IMR-90 (cell line): ENCODE measurements around the gene HFM1. TPM values are rescaled to one million over a fixed set of nuclear protein-coding genes. Genes with fewer than 3 reads are reported as not detected.

Experiments used
- ATAC-seq: fragments of 200-7000 bp; cut with Tn5 transposase; 2 replicates; pipeline ENCODE4 v1.9.1; 2020; ENCODE audit warnings: low read depth, mild to moderate bottlenecking, moderate library complexity
- BruUV-seq: library from RNA; stranded (reverse); fragments of 400-500 nt; replicated peaks from 2 replicates; lab custom pipeline; 2021; lab: Mats Ljungman, UMichigan
- CTCF ChIA-PET: fragments of 300-600 bp; formaldehyde crosslinking; extraction: SDS; loops from one replicate; lab custom pipeline; 2021; ENCODE audit warnings: antibody characterized with exemption; lab: Yijun Ruan, JAX
- POLR2A ChIA-PET: fragments of 300-600 bp; sonication (Branson Sonifier 250); formaldehyde crosslinking; loops from one replicate; lab custom pipeline; 2022; ENCODE audit warnings: antibody characterized with exemption; ENCODE audit not compliant: unreplicated experiment; lab: Charles Lee
- DNase-seq: peaks from one replicate; pipeline ENCODE4 v3.0.0; 2013
- H2AFZ ChIP-seq: replicated peaks from 2 replicates; pipeline ENCODE3; 2013; ENCODE audit warnings: low read length, mild to moderate bottlenecking; ENCODE audit not compliant: poor library complexity
- H2AK5ac ChIP-seq: 2 replicates; pipeline ENCODE4 v1.6.1; 2013; ENCODE audit warnings: low read depth, low read length, inconsistent platforms
- H2AK9ac ChIP-seq: replicated peaks from 2 replicates; pipeline ENCODE3; 2013; ENCODE audit warnings: mild to moderate bottlenecking, low read depth, low read length, moderate library complexity; ENCODE audit not compliant: poor library complexity
- H2BK120ac ChIP-seq: 2 replicates; pipeline ENCODE4 v1.6.1; 2013; ENCODE audit warnings: low read depth, low read length, inconsistent platforms
- H2BK15ac ChIP-seq: 3 replicates; pipeline ENCODE4 v1.6.1; 2013; ENCODE audit warnings: low read depth, low read length, inconsistent platforms
- H2BK20ac ChIP-seq: 2 replicates; pipeline ENCODE4 v1.6.1; 2013; ENCODE audit warnings: low read depth, mild to moderate bottlenecking, inconsistent platforms, low read length, moderate library complexity
- H2BK5ac ChIP-seq: 2 replicates; pipeline ENCODE4 v1.6.1; 2013; ENCODE audit warnings: mild to moderate bottlenecking, low read depth, low read length, inconsistent platforms; ENCODE audit not compliant: poor library complexity, severe bottlenecking
- H3K14ac ChIP-seq: replicated peaks from 2 replicates; pipeline ENCODE4 v1.6.1; 2013; ENCODE audit warnings: low read depth, low read length, inconsistent platforms
- H3K18ac ChIP-seq: 2 replicates; pipeline ENCODE4 v1.6.1; 2013; ENCODE audit warnings: low read depth, low read length, control low read depth
- H3K23ac ChIP-seq: 2 replicates; pipeline ENCODE4 v1.6.1; 2013; ENCODE audit warnings: low read depth, low read length, inconsistent platforms
- H3K27ac ChIP-seq: 2 replicates; pipeline ENCODE4 v1.5.1; 2013; ENCODE audit warnings: mild to moderate bottlenecking, control low read depth, low read length; ENCODE audit not compliant: insufficient read depth
- H3K27me3 ChIP-seq: 2 replicates; pipeline ENCODE4 v1.6.1; 2013; ENCODE audit warnings: low read length; ENCODE audit not compliant: control insufficient read depth, insufficient read depth
- H3K36me3 ChIP-seq: 2 replicates; pipeline ENCODE4 v1.6.1; 2013; ENCODE audit warnings: low read length, mixed read lengths; ENCODE audit not compliant: control insufficient read depth, insufficient read depth
- H3K4ac ChIP-seq: 2 replicates; pipeline ENCODE4 v1.6.1; 2013; ENCODE audit warnings: low read depth, low read length, inconsistent platforms
- H3K4me1 ChIP-seq: 2 replicates; pipeline ENCODE4 v1.6.1; 2013; ENCODE audit warnings: low read length, mixed read lengths; ENCODE audit not compliant: control insufficient read depth, insufficient read depth
- H3K4me2 ChIP-seq: 2 replicates; pipeline ENCODE4 v1.6.1; 2013; ENCODE audit warnings: low read depth, mild to moderate bottlenecking, control low read depth, low read length, moderate library complexity
- H3K4me3 ChIP-seq: 2 replicates; pipeline ENCODE4 v1.5.1; 2013; ENCODE audit warnings: low read depth, mild to moderate bottlenecking, control low read depth, low read length, moderate library complexity; ENCODE audit not compliant: insufficient read depth
- H3K56ac ChIP-seq: 2 replicates; pipeline ENCODE4 v1.6.1; 2013; ENCODE audit warnings: low read length, inconsistent platforms; ENCODE audit not compliant: insufficient read depth; ENCODE audit errors: extremely low read depth
- H3K79me1 ChIP-seq, 2 experiments: 2 replicates each; pipeline ENCODE4 v1.6.1; 2013; ENCODE audit warnings: low read length in 2 of 2, inconsistent platforms in 1 of 2, low read depth in 1 of 2
- H3K9ac ChIP-seq: 2 replicates; pipeline ENCODE4 v1.6.1; 2013; ENCODE audit warnings: low read depth, low read length, control low read depth
- H3K9me1 ChIP-seq: 2 replicates; pipeline ENCODE4 v1.6.1; 2013; ENCODE audit warnings: low read length, inconsistent platforms; ENCODE audit not compliant: insufficient read depth
- H3K9me3 ChIP-seq: 2 replicates; pipeline ENCODE4 v1.6.1; 2013; ENCODE audit warnings: low read length; ENCODE audit not compliant: control insufficient read depth, insufficient read depth
- H4K20me1 ChIP-seq: 2 replicates; pipeline ENCODE4 v1.6.1; 2013; ENCODE audit warnings: low read length, inconsistent platforms; ENCODE audit not compliant: insufficient read depth
- H4K5ac ChIP-seq: 2 replicates; pipeline ENCODE4 v1.6.1; 2013; ENCODE audit warnings: mild to moderate bottlenecking, low read depth, low read length, control low read depth
- H4K8ac ChIP-seq, 2 experiments: 2 replicates each; pipeline ENCODE4 v1.6.1; 2013; ENCODE audit warnings: low read depth in 2 of 2, low read length in 2 of 2, control low read depth in 1 of 2, inconsistent platforms in 1 of 2
- H4K91ac ChIP-seq: 2 replicates; pipeline ENCODE4 v1.6.1; 2013; ENCODE audit warnings: low read depth, low read length, inconsistent platforms; ENCODE audit not compliant: insufficient read depth
- CEBPB ChIP-seq: IDR thresholded peaks from 2 replicates; pipeline ENCODE4 v1.6.1; 2012; ENCODE audit warnings: low read depth, low read length, improper control_type of control experiment
- CHD1 ChIP-seq: IDR thresholded peaks from 2 replicates; pipeline ENCODE4 v1.6.1; 2012; ENCODE audit warnings: low read depth, low read length, improper control_type of control experiment
- WGBS, 2 experiments: methylation state at CpG; one replicate each; pipeline versions ENCODE4 v1.1.5 to v1.1.7; 2013; ENCODE audit warnings: missing lambda C conversion rate in 2 of 2; ENCODE audit not compliant: insufficient read length in 1 of 2; ENCODE audit errors: extremely low coverage in 2 of 2; 5-methylcytosine and 5-hydroxymethylcytosine counted together
- dilution Hi-C: fragments of 300-500 bp; cut with HindIII; formaldehyde crosslinking; loops from one replicate; pipeline ENCODE4 v1.14.3; 2018; ENCODE audit warnings: low sequenced_read_pairs; ENCODE audit not compliant: unreplicated experiment
- in situ Hi-C: fragments of 300-500 bp; cut with MboI; formaldehyde crosslinking; loops from 3 replicates; pipeline ENCODE4 v1.14.3; 2019; ENCODE audit warnings: low sequenced_read_pairs, inconsistent platforms, mixed read lengths
- intact Hi-C: fragments of 100-400 bp; cut with micrococcal nuclease; formaldehyde crosslinking; loops from 2 replicates; pipeline ENCODE4 v1.10.0; 2022
- polyA plus RNA-seq, 3 experiments: library from polyadenylated mRNA; depleted of rRNA; stranded (reverse); fragments of >200 nt; gene quantifications; 2 replicates each; pipeline ENCODE4 v1.2.3, GENCODE V29; 2012; ENCODE audit warnings: low replicate concordance in 1 of 3
- total RNA-seq: library from RNA; depleted of rRNA; stranded (reverse); fragments of >200 nt; gene quantifications from 2 replicates; pipeline ENCODE4 v1.2.3, GENCODE V29; 2012
- TF ChIP-seq, protein P1 (sequence below): fragments of 150-350 bp; IDR thresholded peaks from 2 replicates; pipeline ENCODE4 v1.6.1; 2016; ENCODE audit warnings: low read depth, mild to moderate bottlenecking, low read length, moderate library complexity, borderline replicate concordance

The HFM1 gene
- total and polyA plus RNA-seq, 2 of the 4 experiments (the other 2 are of a cell fraction), result 0.15 to 0.18 TPM

DNA sequence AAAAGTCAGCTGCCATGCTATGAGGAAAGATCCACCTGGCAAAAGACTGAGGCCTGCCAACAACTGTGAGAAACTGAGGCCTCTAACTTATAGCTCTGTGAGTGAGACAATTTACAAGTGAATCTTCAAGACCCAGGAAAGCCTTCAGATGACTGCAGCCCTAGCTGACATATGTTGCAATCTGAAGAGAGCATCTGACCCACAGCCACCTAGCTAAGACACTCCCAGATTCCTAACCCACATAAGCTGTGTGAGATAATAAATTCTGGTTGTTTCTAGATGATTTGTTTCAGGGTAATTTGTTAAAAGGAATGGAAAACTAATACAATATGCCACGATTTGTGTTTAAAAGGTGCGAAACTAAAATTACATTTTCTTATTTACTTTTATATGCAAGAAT, 55.1 kb downstream of the HFM1 start:
- no TSS peak for BruUV-seq
- no peak overlapping the region for H3K56ac ChIP-seq
- H2BK5ac ChIP-seq, result no peak overlapping the region
- intact Hi-C loops (no loop called here), in situ Hi-C loops (no loop called here), dilution Hi-C loops (no loop called here)
- no peak overlapping the region for H3K27ac ChIP-seq
- no peak overlapping the region for H4K5ac ChIP-seq
- H3K36me3 ChIP-seq, result no peaks in the 10 kb centered on the region
- H2BK120ac ChIP-seq, result no peak overlapping the region
- no peak overlapping the region for H3K9ac ChIP-seq
- H2BK20ac ChIP-seq, result no peak overlapping the region
- no CpG with 5 or more reads among the region's 2 CpGs for WGBS, 2 experiments
- DNase-seq (no peak), ATAC-seq (no peak)
- no peaks in the 10 kb centered on the region for H3K79me1 ChIP-seq
- no peak overlapping the region for H3K4me2 ChIP-seq
- H3K27me3 ChIP-seq, result no peaks in the 10 kb centered on the region
- no peak overlapping the region for H4K91ac ChIP-seq
- no peak overlapping the region for H3K18ac ChIP-seq
- ChIA-PET POLR2A (no interaction called here), CTCF (no interaction called here)
- H3K4me3 ChIP-seq, result no peak overlapping the region
- H2AFZ ChIP-seq, result no peak overlapping the region
- no peaks in the 10 kb centered on the region for H3K4me1 ChIP-seq
- TF ChIP-seq, protein P1, sequence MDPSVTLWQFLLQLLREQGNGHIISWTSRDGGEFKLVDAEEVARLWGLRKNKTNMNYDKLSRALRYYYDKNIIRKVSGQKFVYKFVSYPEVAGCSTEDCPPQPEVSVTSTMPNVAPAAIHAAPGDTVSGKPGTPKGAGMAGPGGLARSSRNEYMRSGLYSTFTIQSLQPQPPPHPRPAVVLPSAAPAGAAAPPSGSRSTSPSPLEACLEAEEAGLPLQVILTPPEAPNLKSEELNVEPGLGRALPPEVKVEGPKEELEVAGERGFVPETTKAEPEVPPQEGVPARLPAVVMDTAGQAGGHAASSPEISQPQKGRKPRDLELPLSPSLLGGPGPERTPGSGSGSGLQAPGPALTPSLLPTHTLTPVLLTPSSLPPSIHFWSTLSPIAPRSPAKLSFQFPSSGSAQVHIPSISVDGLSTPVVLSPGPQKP, result no peak
- TF ChIP-seq CHD1, result no peak
- TF ChIP-seq CEBPB, result peak; percentile 17; the same call in 1 of the 2 replicates
- H4K20me1 ChIP-seq, result no peaks in the 10 kb centered on the region
- H3K9me3 ChIP-seq, result no peaks in the 10 kb centered on the region
- no peak overlapping the region for H2AK5ac ChIP-seq
- H4K8ac ChIP-seq, result no peak overlapping the region
- no peak overlapping the region for H2AK9ac ChIP-seq
- no peak overlapping the region for H3K4ac ChIP-seq
- no peak overlapping the region for H3K23ac ChIP-seq
- H2BK15ac ChIP-seq, result no peak overlapping the region
- H3K14ac ChIP-seq, result no peak overlapping the region
- H3K9me1 ChIP-seq, result no peaks in the 10 kb centered on the region
